Measurements from ENCODE around the gene RSBN1. TPM values are rescaled to one million over a fixed set of nuclear protein-coding genes. Genes with fewer than 3 reads are reported as not detected.

The RSBN1 gene
- total RNA-seq, 1 experiment from 2014 or later = 16.6 TPM

- TF ChIP-seq, protein P1, sequence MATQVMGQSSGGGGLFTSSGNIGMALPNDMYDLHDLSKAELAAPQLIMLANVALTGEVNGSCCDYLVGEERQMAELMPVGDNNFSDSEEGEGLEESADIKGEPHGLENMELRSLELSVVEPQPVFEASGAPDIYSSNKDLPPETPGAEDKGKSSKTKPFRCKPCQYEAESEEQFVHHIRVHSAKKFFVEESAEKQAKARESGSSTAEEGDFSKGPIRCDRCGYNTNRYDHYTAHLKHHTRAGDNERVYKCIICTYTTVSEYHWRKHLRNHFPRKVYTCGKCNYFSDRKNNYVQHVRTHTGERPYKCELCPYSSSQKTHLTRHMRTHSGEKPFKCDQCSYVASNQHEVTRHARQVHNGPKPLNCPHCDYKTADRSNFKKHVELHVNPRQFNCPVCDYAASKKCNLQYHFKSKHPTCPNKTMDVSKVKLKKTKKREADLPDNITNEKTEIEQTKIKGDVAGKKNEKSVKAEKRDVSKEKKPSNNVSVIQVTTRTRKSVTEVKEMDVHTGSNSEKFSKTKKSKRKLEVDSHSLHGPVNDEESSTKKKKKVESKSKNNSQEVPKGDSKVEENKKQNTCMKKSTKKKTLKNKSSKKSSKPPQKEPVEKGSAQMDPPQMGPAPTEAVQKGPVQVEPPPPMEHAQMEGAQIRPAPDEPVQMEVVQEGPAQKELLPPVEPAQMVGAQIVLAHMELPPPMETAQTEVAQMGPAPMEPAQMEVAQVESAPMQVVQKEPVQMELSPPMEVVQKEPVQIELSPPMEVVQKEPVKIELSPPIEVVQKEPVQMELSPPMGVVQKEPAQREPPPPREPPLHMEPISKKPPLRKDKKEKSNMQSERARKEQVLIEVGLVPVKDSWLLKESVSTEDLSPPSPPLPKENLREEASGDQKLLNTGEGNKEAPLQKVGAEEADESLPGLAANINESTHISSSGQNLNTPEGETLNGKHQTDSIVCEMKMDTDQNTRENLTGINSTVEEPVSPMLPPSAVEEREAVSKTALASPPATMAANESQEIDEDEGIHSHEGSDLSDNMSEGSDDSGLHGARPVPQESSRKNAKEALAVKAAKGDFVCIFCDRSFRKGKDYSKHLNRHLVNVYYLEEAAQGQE (IDR thresholded peaks at IDR 0.05; ENCODE audit: low read depth) = no peak
- TF ChIP-seq POLR2A (IDR thresholded peaks at IDR 0.05; ENCODE audit: borderline replicate concordance, extremely low read depth, insufficient read depth, insufficient read length) (no peak), EGR1 (IDR thresholded peaks at IDR 0.05; ENCODE audit: low read depth) (no peak), CBX3 (IDR thresholded peaks at IDR 0.05; ENCODE audit: low read depth) (no peak), MAX (IDR thresholded peaks at IDR 0.05) (no peak), FOSL1 (IDR thresholded peaks at IDR 0.05; ENCODE audit: low read depth) (no peak), ZFX (IDR thresholded peaks at IDR 0.05) (no peak), TCF7L2 (IDR thresholded peaks at IDR 0.05; ENCODE audit: borderline replicate concordance, extremely low read depth, insufficient read depth, insufficient read length) (no peak), ZNF274 (IDR thresholded peaks at IDR 0.05; ENCODE audit: low read depth, low read length) (no peak), ATF3 (IDR thresholded peaks at IDR 0.05) (no peak), JUND (IDR thresholded peaks at IDR 0.05) (no peak), POLR2AphosphoS5 (IDR thresholded peaks at IDR 0.05; ENCODE audit: low read depth, low read length) (no peak), SRF (IDR thresholded peaks at IDR 0.05; ENCODE audit: low read depth) (no peak)
Observed at GRCh38 chr1:113800487-113800886, 11.8 kb downstream of the RSBN1 start (continued).

- H2AFZ ChIP-seq (ENCODE audit: low read depth, low read length, poor library complexity, severe bottlenecking) = no peak overlapping the region
- H3K27me3 ChIP-seq (ENCODE audit: insufficient read depth, low read length) = no peaks in the 10 kb centered on the region
- POLR2A ChIA-PET = no interaction called here
- no peaks in the 10 kb centered on the region for H3K9me2 ChIP-seq (ENCODE audit: insufficient read depth)
- no peak overlapping the region for H3K27ac ChIP-seq (ENCODE audit: low read depth, low read length)
- TF ChIP-seq SIN3A (IDR thresholded peaks at IDR 0.05; ENCODE audit: low read depth) = no peak
- H3K9ac ChIP-seq (ENCODE audit: low read length) = no peak overlapping the region
- H3K4me1 ChIP-seq (ENCODE audit: control insufficient read depth in 1 of 2, insufficient read depth in 2 of 2, low read length in 2 of 2) = peaks cover 0 to 6% of the 10 kb centered on the region in 2 experiments; a peak in 1 of 4 replicates
- ATAC-seq = no peak
- RAD21 ChIA-PET (ENCODE audit: low non-redundant PET in 1 of 2, low total read pairs in 2 of 2, uncharacterized antibody in 2 of 2, unreplicated experiment in 2 of 2) = no interaction called here
- H4K20me1 ChIP-seq (ENCODE audit: insufficient read depth) = no peaks in the 10 kb centered on the region
- no peaks in the 10 kb centered on the region for H3K9me3 ChIP-seq (ENCODE audit: control insufficient read depth in 1 of 2, insufficient read depth in 1 of 2, low read depth in 1 of 2, low read length in 2 of 2)
- CTCF ChIA-PET = no interaction called here
- peaks cover 37% of the 10 kb centered on the region for H3K79me2 ChIP-seq (ENCODE audit: insufficient read depth, low read length)
- intact Hi-C loops (cut with micrococcal nuclease) = no loop called here
- no peak overlapping the region for H3K4me3 ChIP-seq (replicated peaks in 1 of 2; ENCODE audit: low read depth in 1 of 2, low read length in 2 of 2)
- BruUV-seq (replicated peaks) = no TSS peak
- DNase-seq (ENCODE audit: low read depth, low spot score) = no peak
- no peak overlapping the region for H3K4me2 ChIP-seq (ENCODE audit: low read length)
- H3K36me3 ChIP-seq (ENCODE audit: control insufficient read depth in 1 of 2, insufficient read depth in 2 of 2, low read length in 2 of 2) = peaks cover 6 to 8% of the 10 kb centered on the region in 2 experiments; a peak in 1 of 4 replicates
Observed at GRCh38 chr1:113797472-113797871, 14.8 kb downstream of the RSBN1 start.
